ENCODE measurements around the gene PMIS2.

The PMIS2 gene

DNA sequence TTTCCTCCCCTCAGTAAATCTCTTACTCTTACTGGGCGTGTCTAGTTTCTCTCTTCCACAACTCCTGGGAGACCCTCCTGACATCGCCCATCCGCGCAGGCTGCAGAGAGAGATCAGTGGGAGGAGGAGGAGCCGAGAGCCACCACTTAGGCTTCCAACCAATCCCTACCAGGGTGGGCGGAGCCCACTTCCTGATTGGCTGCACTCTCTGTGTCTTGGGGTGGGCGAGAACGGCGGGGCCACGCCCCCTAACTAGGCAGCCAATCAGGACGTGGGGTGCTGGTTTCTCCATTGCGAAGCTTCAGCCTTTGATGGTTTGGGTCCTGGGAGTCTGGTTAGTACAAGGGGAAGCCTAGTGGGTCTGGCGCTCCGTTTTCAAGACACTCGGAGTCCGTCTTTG, at the start of gene PMIS2:
Gene PMIS2, plus strand, starts transcription at position 326 of the 400 bp plus-strand sequence. CDS start 87 bp downstream, outside the sequence.
- peak; percentile 23 for DNase-seq

DNA sequence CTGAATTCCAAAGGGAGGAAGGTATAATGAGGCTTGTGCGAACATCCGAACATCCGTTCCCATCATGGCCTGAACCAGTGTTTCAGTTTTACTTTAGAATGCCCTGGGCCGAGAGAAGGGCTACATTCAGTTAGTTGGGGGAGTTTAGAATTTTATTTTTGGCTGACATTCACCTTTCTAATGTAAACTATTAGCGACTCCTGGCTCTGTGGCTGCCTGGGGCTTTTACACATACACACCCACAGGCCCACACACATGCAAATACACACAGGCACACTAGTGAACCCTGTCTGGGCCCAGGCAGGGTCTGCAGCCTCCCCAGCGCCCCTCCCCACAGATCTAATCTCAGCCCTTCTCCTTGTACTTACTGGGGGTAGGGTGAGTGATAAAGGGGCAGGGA, 46.7 kb upstream of the PMIS2 start:
- DNase-seq, result no peak

DNA sequence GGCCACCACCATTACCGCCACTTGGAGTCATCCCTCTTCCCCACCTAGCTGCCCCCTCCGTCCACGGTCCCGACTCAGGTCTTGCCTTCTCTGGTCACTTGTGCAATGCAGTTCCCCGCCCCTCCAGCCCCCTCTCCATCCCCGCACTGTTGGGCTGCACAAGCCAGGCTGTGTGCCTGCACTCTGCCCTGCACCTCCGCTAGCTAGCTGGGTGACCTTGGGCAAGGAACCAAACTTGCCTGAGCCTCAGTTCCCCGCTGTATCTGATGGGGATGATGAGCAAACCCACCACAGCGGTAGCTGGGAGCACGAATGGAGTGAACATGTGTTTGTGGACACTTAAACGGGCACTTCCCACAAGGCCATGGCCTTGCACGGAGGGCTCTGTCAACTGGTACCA, 46.1 kb upstream of the PMIS2 start:
- DNase-seq, result no peak

DNA sequence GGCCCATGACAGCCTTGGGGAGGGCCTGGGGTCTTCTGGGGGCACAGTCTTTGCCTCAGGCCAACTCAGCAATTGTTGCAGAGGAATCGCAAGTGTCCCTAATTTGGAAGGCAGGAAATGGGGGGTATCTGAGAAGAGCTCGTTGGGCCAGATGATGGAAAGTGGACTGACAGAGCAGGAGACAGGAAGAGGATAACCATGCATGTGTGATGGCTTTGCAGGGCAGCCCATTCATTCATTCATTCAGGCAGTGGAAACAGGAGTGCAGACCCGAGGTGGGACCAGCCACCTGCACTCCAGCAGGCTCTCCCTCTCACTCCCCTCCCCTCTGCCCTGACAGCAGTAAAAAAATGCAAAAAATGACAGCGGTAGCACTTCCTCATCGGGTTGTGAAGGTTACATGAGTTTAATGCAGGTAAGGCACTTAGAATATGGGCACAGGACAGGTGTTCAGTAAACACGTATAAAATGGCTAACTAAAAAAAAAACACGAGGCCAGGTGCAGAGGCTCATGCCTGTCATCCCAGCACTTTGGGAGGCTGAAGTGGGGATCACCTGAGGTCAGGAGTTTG, 45.5 kb upstream of the PMIS2 start:
- DNase-seq, result no peak

DNA sequence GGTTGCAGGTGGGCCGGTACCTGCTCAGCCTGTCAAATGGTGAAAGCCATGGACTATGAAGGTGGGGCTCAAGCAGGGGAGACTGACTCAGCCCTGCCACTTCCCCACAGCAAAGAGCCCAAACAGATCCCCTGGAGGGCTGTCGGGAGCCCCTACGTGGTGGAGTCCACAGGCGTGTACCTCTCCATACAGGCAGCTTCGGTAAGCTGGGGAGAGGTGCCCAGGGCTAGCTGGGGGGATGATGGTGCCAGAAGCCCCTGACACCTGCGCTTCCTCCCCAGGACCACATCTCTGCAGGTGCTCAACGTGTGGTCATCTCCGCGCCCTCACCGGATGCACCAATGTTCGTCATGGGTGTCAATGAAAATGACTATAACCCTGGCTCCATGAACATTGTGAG, 43.8 kb upstream of the PMIS2 start:
- DNase-seq, result no peak

DNA sequence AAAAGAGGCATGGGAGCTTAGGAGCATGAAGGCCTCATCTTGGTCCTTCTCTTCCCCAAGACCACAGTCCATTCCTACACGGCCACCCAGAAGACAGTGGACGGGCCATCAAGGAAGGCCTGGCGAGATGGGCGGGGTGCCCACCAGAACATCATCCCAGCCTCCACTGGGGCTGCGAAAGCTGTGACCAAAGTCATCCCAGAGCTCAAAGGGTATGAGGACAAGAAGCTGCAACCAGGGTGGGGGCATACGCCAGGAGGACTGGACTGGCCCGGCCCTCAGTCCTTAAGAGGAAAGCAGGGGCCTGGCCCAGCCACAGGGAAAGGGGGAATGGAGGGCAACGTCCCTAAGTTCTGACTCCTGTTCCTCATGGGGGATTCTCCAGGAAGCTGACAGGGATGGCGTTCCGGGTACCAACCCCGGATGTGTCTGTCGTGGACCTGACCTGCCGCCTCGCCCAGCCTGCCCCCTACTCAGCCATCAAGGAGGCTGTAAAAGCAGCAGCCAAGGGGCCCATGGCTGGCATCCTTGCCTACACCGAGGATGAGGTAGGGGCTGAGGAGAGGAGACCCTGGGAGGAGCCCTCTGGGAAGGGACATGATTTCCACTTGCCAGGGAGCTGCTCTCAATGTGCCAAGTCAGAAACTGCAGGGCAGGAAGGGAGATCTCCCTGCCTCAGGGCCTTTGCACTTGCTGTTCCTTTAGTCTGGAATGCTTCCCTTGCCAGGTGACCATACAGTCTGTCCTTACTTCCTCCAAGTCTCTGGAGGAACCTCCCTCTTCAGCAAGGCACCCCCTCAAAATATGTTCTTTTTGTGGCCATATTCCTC, 42.5 kb upstream of the PMIS2 start:
- DNase-seq, result no peak

DNA sequence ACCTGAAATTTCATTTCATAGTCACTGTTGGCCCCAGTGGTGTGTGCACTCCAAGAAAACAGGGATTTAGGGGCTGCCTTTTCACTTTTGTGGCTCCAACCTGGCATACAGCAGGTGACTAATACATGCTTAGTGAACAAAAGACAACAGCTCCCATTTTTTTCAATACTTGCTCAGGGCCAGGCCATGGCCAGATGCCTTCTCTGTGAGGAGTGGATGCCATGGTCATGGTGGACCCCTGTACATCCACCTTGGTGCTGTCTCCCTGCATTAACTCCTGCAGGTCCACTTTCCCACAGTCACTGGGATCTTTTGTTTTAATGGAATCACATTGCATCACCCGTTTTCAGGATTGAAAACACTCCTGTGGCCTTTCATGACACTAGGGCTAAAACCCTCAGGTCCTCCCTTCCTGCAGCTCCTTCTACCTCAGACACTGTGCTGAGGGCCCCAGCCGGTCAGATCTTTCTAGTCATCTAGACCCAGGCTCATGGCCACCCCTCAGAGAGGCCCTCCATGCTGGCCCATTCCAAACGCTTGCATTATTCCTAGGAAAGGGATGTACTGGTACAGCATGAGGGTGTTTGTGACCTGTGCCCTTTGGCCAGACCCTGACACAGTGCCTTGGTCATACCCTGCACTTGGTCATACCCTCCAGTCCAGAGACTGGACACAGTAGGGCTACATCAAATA, 41.7 kb upstream of the PMIS2 start:
- no peak for DNase-seq

DNA sequence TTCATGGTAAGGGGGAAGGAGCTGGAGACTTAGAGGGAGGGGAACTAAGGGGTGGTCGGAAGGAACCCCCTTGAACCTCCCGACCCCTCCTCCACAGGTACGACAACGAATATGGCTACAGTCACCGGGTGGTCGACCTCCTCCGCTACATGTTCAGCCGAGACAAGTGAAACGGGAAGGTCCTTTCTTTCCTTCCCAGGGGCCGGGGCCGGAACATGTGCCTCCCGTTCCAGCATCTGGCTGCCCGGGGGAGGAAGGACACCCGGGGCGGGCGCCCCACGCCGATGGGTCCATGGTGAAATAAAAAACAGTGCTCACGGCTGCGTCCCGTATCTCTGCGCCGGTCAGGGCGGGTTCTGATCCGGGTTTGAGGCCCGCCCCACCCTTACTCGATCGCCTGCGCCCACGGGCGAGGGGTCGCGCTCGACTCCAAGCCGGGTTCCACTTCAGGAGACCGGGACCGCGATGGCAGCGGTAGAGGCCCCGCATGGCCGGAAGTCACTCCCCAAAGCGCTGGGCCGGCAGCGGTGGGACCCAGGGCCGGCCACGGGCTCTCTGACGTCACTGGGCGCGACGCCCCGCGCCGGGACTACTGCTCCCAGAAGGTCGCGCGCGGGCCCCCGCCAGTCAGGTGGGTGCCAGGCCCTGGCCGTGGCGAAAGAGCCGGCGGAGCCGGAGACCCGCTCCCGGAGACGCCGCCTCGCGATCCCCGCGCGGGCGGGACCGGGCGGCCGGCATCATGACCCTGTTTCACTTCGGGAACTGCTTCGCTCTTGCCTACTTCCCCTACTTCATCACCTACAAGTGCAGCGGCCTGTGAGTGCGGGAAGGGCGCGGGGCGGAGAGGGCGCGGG, 40.7 kb upstream of the PMIS2 start, which contains the start of gene TMEM147:
Gene TMEM147, plus strand, starts transcription at position 626 of the 854 bp plus-strand sequence. Its CDS starts 114 bp downstream, at position 740.
- peak; percentile 95 for DNase-seq

DNA sequence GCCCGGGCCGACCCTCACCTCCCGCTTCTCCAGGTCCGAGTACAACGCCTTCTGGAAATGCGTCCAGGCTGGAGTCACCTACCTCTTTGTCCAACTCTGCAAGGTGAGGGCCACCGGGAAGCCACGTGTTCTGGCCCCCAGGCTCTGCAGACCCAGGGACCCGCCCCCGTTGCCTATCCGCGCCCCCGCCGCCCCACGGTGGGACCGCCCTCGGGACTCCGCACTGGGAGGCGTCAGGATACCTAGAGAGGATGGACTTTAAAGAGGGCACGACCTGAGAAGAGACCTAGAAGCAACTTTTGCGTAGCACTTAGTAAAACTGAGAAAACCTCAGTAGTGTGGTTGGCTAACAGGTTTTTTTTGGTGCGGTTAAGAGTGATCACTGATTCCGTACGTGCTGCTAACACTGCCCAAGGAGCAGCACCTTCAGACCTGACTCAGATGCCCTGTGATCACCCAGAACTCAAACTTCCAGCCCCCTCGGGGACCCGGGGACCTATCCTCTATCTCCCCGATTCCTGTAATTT, 40.1 kb upstream of the PMIS2 start:
- peak; percentile 70 for DNase-seq

DNA sequence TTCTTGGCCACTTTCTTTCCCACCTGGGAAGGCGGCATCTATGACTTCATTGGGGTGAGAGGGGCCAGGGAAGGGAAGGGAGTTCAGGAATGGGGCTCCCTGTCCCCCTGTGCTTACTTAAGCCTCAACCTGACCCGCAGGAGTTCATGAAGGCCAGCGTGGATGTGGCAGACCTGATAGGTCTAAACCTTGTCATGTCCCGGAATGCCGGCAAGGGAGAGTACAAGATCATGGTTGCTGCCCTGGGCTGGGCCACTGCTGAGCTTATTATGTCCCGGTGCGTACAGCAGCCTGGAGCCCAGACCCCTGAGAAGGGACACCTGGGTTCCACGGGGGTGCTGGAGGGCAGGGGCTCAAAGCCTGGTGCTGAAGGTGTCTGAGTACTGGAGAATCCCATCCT, 39.4 kb upstream of the PMIS2 start:
- DNase-seq, result no peak

DNA sequence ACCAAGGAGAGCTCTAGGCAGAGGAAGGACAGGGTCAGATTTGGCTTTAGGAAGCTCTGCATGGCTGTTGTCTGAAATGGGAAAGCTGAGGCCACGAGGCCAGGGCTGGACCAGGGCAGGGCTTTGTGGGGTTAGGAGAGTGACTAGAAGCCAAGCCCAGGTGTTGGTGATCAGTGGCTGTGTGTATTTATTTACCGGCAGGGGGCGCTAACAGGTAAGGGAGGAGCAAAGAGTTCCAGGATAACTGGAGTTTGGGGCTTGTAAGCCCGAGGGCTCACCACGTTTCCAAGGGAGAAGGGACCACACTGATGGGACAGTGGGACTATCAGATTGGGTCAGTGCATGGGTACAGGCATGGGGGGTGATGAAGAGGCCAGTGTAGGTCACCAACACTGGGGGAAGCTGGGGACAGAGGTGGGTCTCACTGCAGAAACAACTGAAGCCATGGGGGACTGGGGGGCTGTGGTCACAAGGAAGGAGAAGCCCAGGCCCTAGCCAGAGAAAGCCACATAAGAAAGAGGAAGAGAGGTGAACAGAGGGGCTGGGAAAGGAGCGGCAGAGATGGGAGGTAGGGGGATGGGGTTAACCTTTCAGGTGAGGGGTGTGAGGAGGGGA, 36.7 kb upstream of the PMIS2 start:
- DNase-seq, result peak; percentile 95

DNA sequence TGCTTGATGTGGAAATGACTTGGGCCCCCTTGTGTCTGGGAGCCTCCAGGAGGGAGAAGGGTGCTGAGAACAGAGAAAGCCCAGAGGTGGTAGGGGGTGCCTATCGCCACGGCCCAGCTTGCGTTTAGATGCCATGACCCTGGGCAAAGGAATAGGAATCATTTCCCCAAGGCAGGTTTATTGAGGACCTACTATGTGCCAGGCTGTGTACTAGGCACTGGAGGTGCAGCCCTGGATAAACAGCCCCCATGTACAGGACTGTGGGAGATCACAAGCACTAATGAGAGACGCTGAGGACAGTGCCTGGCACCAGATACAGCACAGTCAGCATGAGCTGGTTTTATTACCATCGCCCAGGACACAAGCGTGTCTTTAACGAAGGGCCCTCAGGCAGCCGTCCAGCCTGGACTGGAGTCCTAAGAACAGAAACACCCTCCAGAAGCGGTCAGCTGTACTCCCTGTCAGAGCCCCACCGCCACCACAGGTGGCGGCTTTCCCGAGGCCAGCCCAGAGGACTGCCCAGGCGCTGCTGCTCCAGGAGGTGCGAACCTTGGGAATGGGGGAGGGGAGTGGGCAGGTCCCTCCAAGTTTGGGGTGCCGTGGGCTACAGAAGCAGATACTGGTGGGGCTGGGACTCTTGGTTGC, 36.0 kb upstream of the PMIS2 start:
- DNase-seq, result no peak

DNA sequence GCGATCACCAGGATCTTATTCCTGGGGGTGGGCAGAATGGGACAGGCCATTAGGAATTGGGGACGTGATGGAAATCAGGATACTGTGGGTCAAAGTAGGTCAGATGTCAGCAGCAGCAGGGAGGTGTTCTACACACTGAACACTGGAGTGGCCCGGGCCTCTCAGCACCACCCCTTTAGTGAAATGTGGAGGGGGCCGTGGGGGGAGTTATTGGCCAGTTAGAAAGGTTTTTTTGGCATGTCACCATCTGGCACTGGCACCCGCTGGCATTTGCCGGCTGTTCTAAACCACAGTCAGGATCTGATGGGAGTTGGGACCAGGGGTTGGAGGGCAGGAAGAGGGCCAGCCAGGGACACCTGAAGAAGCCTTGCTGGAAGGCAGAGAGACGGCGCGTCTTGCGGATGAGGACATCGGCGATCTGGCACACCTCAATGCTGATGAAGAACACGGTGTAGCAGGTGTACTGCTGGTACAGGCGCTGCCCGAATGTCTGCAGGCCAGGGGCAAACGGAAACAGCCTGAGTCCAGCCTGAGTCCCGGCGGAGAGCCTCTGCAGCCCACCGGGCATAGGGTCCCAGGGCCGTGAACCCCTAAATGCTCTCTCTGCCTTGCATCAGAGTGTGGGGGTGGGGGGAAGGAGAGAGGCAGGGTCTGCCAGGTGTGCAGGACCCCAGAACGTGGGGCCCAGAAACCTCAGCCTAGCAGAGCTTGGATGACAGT, 34.7 kb upstream of the PMIS2 start:
- DNase-seq, result no peak

DNA sequence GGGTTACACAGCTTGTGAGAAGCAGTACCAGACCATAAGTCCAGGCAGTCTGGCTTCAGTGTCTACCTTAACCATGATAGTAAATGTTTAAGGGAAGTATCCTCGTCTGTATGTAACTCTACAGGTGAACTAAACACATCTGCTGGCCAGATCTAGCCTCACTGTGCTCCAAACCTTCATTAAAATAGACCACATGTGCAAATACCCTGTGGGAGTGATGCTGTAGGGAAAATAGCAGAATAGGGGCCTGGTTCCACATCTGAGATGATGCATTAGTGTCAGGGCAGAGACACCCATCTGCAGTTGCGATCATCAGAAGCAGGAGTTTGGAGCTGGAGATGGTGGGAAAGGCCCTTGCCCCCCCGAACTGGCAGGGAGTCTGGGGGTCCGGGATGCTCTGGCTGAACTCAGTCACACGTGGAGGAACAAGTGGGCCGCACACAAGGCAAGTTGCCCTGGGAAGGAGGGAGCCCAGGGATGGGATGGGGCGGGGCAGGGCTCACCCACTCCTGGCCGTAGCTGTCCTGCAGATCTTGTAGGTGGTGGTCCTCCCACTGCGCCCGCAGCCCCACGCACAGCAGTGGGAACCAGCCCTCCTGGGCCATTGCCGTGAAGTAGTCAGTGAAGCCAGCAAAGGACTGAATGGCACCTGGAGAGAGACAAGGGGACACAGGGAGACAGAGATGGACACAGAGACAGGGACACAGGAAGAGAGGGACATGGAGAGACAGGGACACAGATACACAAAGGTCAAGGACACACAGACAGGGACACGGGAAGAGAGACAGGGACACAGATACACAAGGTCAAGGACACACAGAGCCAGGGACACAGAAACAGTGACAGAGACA, 33.2 kb upstream of the PMIS2 start:
- no peak for DNase-seq

DNA sequence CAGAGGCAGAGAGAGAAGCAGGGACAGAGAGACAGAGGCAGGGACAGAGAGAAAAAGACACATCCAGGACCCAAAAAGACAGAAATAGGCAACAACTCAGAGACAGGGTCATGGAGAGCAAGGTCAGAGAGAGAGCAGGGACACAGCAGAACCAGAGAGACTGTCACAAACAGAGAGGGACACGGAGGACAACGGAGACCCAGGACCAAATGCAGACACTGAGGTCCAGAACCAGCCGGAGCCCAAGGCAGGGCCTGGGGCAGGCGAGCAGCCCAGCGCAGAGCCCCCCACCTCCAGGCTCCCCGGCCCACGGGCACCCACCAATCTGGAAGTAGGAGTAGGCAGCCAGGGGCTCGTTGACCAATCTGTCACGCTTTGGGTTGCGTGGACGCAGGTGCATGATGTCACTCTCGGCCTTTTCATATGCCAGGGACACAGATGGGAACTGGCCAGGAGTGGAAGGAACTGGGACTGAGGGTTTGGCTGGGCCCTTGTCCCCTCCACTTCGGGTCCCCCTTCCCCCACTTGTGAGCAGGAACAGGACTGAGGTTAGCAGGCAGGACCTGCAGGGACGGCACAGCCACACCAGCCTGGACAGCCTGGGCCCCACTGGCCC, 32.5 kb upstream of the PMIS2 start:
- DNase-seq, result no peak

DNA sequence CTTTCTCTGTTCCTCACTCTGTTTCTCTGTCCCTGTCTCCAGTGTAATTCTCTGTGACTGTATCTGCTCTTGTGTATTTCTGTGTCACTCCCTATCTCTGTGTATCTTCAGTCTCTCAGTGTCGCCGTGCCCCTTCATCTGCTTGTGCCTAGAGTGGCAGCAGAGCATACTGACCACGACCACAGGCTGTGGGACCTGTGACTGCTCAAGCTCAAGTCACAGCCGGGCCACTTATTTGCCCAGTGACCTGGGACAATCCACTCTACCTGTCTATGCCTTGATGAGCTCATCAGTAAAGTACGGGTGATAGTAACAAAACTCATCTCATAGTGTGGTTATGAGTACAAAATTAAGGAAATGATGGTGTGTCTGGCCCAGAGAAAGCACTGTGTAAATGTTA, 31.9 kb upstream of the PMIS2 start:
- DNase-seq, result peak; percentile 29

DNA sequence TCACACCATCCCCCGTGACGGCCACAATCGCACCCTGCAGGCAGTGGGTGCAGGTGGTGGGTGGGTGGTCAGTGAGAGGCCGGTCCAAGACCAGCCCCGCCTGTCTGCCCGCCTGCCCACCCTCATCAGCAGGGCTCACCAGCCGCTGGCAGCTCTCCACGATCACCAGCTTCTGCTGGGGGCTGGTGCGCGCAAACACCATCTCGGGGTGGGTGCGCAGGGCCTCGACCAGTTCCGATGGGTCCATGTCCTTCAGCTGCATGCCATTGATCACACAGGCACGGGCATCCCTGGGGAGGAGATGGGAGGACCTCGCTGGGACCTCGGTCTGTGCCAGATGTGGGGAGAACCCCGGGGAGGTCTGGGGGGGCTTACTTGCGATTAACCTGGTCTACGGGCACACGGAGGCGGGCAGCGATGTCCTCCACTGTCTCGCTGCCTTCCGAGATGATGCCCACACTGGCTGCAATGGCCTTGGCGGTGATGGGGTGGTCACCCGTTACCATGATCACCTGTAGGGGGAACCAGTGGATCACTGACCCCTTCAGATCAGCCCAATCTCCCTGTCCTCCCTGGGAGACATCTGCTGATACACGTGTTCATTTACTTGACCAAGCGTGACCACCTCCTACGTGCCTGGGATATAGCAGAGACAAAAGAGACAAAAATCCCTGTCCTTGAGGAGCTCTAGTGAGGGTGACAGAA, 30.5 kb upstream of the PMIS2 start:
- DNase-seq, result peak; percentile 74

DNA sequence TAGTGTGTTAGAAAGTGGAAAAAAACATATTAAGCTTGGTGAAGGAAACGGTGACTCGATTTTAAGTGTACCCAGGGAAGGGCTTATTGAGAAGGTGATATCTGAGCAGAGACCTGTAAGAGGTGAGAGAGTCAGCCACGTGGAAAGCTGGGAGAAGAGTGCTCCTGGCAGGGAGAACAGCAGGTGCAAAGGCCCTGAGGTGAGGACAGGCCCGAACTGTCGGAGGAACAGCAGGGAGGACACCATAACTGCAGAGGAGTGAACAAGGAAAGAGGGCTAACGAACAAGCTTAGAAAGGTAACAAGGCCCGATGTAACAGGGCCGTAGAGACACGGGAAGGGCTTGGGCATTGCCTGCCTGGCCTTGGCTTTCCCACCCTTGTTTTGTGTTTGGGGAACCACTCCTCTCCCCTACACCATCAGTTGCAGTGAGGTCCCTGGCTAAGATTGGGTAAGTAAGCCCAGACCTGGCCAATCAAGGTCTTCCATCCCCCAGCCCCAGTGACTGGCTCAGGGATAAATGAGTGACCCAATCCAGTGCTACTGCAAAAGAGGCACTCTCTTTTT, 29.9 kb upstream of the PMIS2 start:
- no peak for DNase-seq
